NCI-H128 (cell line): ENCODE measurements around the gene CREB5.
A peak's percentile ranks its signal among the peaks of the same experiment; 100 is the strongest.

Experiments
- DNase-seq: peaks from one replicate; lab custom pipeline; 2025; ENCODE audit not compliant: unreplicated experiment; lab: John Stamatoyannopoulos, UW

CREB5 gene

GRCh38 chr7:28630350-28630749 is 218.0 kb downstream of the CREB5 start:
- no peak for DNase-seq

GRCh38 chr7:28631995-28632394 is 219.7 kb downstream of the CREB5 start:
- no peak for DNase-seq

DNA sequence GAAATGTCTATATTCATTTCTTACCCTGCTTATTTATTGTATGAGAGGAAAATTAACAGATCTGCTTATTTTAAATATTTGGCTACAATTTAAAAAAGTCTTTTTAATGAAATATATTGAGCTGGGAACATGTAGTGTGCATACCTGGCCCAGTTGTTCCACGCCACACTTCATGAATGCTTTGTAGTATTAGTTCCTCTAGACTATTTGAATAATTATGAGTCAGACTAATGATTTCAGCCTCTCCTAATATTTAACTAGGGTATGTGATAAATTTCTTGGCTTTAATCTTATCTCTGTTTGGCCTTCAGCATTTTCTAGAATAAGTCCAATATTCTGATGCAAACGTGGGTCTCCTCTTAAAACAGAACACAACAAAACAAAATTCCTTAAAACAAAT is 226.6 kb downstream of the CREB5 start:
- DNase-seq = no peak

- DNase-seq = no peak
Measured at GRCh38 chr7:28640001-28640400, 227.7 kb downstream of the CREB5 start.

GRCh38 chr7:28641752-28642545 is 229.6 kb downstream of the CREB5 start:
- DNase-seq = no peak

GRCh38 chr7:28643188-28643569 is 230.9 kb downstream of the CREB5 start:
- DNase-seq = no peak

DNA sequence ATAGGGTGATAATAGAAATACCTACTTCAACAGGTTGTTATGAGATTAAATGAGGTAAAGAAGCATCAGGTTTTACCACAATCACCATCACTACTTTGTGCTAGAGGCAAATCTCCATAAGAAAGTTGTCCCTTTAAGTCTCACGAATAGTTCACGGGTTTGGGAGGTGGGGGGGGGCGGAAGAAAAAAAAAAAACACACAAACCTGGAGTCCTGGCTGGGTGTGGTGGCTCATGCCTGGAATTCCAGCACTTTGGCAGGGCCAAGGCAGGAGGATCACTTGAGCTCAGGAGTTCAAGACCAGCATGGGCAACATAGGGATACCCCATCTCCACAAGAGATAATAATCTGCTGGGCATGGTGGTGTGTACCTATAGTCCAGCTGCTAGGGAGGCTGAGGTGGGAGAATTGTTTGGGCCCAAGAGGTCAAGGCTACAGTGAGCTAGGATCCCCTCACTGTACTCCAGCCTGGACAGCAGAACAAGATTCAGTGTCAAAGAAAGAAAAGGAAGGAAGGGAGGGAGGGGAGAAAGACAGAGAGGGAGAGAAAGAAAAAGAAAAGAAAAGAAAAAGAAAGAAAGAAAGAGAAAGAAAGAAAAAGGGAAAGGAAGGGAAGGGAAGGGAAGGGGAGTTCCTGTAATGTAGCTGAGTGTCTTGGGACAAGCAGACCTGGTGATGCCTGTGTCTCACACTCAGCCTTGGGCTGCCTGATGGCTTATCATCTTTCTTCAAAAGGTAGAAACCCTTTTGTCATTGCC is 231.4 kb downstream of the CREB5 start:
- no peak for DNase-seq

DNA sequence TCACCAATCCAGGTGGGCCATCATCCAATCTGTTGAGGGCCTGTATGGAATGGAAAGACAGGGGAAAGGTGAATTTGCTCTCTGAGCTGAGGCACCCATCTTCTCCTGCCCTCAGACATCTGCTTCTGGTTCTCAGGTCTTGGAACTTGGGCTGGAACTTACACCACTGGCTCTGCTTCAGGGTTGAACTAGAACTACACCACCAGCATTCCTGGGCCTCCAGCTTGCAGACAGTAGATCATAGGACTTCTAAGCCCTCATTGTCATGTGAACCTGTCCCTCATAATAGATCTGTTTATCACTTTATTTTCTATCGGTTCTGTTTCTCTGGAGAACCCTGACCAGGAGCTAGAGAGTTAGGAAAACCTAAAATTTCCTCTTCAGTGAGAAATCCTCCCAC is 233.5 kb downstream of the CREB5 start:
- no peak for DNase-seq

- no peak for DNase-seq
Measured at GRCh38 chr7:28646376-28647075, 234.2 kb downstream of the CREB5 start.

- DNase-seq = no peak
Measured at GRCh38 chr7:28647076-28647421, 234.7 kb downstream of the CREB5 start.

DNA sequence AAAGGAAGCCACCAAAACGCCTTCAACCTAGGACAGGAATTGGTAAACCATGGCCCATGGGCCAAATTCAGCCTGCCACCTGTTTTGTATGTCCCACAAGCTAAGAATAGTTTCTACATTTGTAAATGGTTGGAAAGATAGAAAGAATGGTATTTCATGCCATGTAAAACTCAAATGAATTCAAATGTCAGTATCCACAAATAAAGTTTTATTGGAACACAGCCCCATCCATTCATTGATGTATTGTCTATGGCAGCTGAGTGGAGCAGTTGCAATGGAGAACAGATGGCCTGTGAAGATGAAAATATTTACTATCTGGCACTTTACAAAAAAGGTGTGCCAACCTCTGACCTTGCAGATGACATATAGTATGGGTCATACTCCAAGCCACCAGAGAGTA is 236.9 kb downstream of the CREB5 start:
- no peak for DNase-seq

- DNase-seq = no peak
Measured at GRCh38 chr7:28649811-28650210, 237.5 kb downstream of the CREB5 start.

GRCh38 chr7:28654110-28654509 is 241.8 kb downstream of the CREB5 start:
- DNase-seq = peak; percentile 38

DNA sequence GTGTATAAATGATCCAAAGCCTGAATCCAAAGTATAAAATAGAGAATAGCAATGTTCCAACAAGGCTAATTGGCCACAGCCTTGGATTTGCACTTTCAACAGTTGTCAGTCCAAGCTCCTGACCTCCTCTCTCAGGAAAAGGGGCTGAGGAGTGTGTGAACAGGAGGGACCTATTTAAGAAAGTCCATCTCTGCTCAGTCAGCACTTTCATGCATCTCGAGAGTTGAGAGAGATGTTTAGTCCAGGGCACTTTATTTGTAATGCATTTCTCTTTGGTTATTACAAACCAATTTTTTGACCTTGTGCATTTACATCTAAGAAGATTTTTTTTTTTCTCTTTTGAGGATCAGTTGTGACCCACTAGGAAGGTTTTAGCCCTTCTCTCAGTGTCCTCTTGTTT is 244.2 kb downstream of the CREB5 start:
- no peak for DNase-seq

DNA sequence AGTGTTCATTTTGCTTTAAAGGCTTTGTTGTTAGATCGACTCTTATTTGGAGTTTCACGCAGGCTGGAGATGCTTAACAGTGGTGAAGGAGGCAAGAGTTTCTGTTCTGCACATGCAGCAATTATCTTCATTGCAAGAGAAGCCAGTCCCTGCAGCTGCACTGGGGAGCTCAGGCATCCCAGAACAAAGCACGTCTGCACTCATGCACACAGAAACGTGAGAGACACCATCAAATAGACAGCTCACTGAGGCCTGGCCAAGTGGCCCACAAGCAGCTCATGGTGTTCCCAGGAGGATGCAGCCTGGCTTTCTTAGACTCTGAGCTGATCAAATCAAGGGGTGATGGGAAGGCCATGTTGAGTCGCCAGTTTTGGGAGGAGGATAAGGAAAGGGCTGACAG is 246.1 kb downstream of the CREB5 start:
- DNase-seq = no peak

DNA sequence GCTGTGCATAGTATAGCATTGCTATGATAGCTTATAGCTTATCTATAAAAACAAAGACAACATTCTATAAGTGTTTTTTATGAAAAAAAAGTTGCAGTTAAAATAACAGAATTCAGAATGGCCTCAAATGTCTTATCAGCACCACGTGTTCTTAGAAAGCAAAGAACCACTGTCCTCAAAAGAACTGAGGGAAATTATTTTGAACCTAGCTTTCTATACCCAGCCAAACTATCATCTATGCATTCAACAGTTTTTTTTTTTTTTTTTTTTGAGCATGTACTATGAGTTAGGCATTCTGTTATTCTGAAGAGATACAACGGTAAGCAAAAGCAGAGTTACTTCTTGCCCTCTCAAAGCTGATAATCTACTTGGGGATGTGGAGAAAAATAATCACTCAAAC is 247.8 kb downstream of the CREB5 start:
- DNase-seq = no peak

GRCh38 chr7:28661826-28662595 is 249.7 kb downstream of the CREB5 start:
- no peak for DNase-seq

GRCh38 chr7:28666154-28666553 is 253.8 kb downstream of the CREB5 start:
- no peak for DNase-seq

- no peak for DNase-seq
Measured at GRCh38 chr7:28668085-28668484, 255.8 kb downstream of the CREB5 start.

DNA sequence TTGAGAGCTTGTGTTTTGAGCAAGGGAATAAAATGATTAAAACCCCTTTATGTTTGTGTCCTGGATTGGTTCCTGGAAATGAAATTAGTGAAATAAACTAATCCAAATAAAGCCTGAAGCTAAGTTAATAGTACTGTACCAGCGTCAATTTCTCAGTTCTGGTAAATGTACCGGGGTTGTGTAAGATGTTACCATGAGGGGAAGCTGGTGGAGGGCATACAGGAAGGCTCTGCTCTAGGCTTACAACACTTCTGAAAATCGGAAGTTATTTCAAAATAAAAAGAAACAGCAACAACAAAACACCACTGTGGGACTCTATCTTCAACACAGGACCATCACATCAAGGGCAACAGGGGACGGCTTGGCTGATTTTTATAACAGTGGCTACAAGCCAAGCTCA is 257.0 kb downstream of the CREB5 start:
- no peak for DNase-seq

GRCh38 chr7:28671526-28671925 is 259.2 kb downstream of the CREB5 start:
- no peak for DNase-seq
